Gastroesophageal sphincter (tissue), 4 donors: ENCODE data around the gene SETDB1. TPM values are rescaled to one million over a fixed set of nuclear protein-coding genes. Genes with fewer than 3 reads are reported as not detected.
"Not testable (repeated sequence)": the region's sequence is repeated elsewhere in the genome, so short reads cannot be mapped to it uniquely, and the experiment has no call there.

Source experiments
- ATAC-seq: fragments of 150-250 bp; one replicate; pipeline ENCODE4 v1.9.1; 2016; ENCODE audit warnings: mild to moderate bottlenecking, moderate library complexity
- H3K27ac ChIP-seq, 4 donors: fragments of 200-600 bp; sonication (generic) in 3 of 4; 1 replicate in 3 of 4; 2 replicates in 1 of 4; pipeline ENCODE4 v1.5.1; 2016 to 2019
- H3K27me3 ChIP-seq: fragments of 200-600 bp; sonication (generic); one replicate; pipeline ENCODE4 v1.5.1; 2019
- H3K36me3 ChIP-seq, 2 donors: fragments of 200-600 bp; sonication (generic); one replicate each; pipeline ENCODE4 v1.5.1; 2019; ENCODE audit warnings: control low read depth in 1 of 2
- H3K4me1 ChIP-seq, 3 donors: fragments of 200-600 bp; sonication (generic); 1 replicate in 2 of 3; 2 replicates in 1 of 3; pipeline ENCODE4 v1.5.1; 2016 to 2019; ENCODE audit warnings: control low read depth in 2 of 3
- H3K4me3 ChIP-seq, 2 donors: fragments of 200-600 bp; sonication (generic); one replicate each; pipeline ENCODE4 v1.5.1; 2019; ENCODE audit warnings: mild to moderate bottlenecking in 1 of 2, moderate library complexity in 1 of 2
- H3K9me3 ChIP-seq, 3 donors: fragments of 200-600 bp; sonication (generic); one replicate each; pipeline ENCODE4 v1.5.1; 2017 to 2019; ENCODE audit warnings: control low read depth in 2 of 3
- EP300 ChIP-seq: sonication (generic); formaldehyde crosslinking; IDR thresholded peaks from one replicate; pipeline ENCODE4 v1.6.1; 2017; ENCODE audit warnings: antibody characterized with exemption, mild to moderate bottlenecking
- POLR2A ChIP-seq, 2 donors: fragments of 450-650 bp; IDR thresholded peaks; one replicate each; pipeline ENCODE4 v1.6.1; 2017; ENCODE audit warnings: antibody characterized with exemption in 2 of 2, mild to moderate bottlenecking in 2 of 2, moderate library complexity in 1 of 2
- POLR2AphosphoS5 ChIP-seq: sonication (generic); formaldehyde crosslinking; IDR thresholded peaks from one replicate; pipeline ENCODE4 v1.6.1; 2017; ENCODE audit warnings: antibody characterized with exemption
- WGBS, 2 donors: methylation state at CpG; one replicate each; pipeline ENCODE4 v1.1.5; 2018; ENCODE audit warnings: low coverage in 1 of 2; 5-methylcytosine and 5-hydroxymethylcytosine counted together
- total RNA-seq, 4 donors: library from RNA; depleted of rRNA; stranded (reverse); fragments of >200 nt; gene quantifications; one replicate each; pipeline ENCODE4 v1.1.0, GENCODE V29; 2016
- TF ChIP-seq, protein P1 (sequence below), 4 experiments: fragments of 200-600 bp in 2 of 4; fragments of 450-650 bp in 2 of 4; sonication (generic) in 1 of 4; IDR thresholded peaks; one replicate each; pipeline ENCODE4 v1.5.1; 2017 to 2019; ENCODE audit warnings: antibody characterized with exemption in 4 of 4, mild to moderate bottlenecking in 2 of 4, moderate library complexity in 2 of 4

Gene SETDB1
- 10 to 100 TPM; 21.9 to 32.2 (median 28.7) TPM for total RNA-seq

- peak within 1 kb of the TSS; percentile 69 to 72 for H3K4me3 ChIP-seq
- peak; percentile 99 for ATAC-seq
- WGBS, 2 donors = 0% methylated on average over 19 to 35 of the region's 39 CpGs
Measured at GRCh38 chr1:150926097-150926741, at the start of gene SETDB1. Gene SETDB1, plus strand, starts transcription at chr1:150926363. Its CDS starts 1,352 bp downstream, at chr1:150927715.

DNA sequence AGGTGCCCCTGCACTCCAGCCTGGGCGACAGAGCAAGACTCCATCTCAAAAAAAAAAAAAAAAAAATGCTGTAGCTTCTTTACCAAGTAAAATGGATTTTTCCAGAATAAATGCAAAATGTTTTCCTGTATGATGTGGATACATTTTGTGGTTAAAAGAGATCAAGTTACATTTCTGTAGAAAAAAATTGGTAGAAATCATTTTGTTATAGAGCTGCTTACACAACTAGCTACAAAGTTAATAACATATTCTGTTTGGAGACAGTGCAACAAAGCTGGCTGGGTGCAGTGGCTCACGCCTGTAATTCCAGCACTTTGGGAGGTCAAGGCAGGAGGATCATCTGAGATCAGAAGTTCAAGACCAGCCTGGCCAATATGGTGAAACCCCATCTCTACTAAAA lies 47.2 kb upstream of the SETDB1 start:
- 78% methylated on average over 1 of the region's 2 CpGs; no CpG with 5 or more reads in 1 of the 2 donors for WGBS, 2 donors
- not testable (repeated sequence) for H3K36me3 ChIP-seq, H3K27ac ChIP-seq, H3K27me3 ChIP-seq, H3K4me3 ChIP-seq, H3K9me3 ChIP-seq, ATAC-seq
- H3K4me1 ChIP-seq = peaks cover 0 to 22% (median 4%) of the 10 kb centered on the region in 3 donors

More at GRCh38 chr1:150926097-150926741, at the start of gene SETDB1:
- TF ChIP-seq, protein P1, sequence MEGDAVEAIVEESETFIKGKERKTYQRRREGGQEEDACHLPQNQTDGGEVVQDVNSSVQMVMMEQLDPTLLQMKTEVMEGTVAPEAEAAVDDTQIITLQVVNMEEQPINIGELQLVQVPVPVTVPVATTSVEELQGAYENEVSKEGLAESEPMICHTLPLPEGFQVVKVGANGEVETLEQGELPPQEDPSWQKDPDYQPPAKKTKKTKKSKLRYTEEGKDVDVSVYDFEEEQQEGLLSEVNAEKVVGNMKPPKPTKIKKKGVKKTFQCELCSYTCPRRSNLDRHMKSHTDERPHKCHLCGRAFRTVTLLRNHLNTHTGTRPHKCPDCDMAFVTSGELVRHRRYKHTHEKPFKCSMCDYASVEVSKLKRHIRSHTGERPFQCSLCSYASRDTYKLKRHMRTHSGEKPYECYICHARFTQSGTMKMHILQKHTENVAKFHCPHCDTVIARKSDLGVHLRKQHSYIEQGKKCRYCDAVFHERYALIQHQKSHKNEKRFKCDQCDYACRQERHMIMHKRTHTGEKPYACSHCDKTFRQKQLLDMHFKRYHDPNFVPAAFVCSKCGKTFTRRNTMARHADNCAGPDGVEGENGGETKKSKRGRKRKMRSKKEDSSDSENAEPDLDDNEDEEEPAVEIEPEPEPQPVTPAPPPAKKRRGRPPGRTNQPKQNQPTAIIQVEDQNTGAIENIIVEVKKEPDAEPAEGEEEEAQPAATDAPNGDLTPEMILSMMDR (IDR thresholded peaks at IDR 0.05) = peak in 1 of 4 experiments; percentile 29
- TF ChIP-seq EP300 = no peak
- peak; percentile 90 for TF ChIP-seq POLR2AphosphoS5
- no peak for TF ChIP-seq POLR2A (IDR thresholded peaks at IDR 0.05)
- H3K4me1 ChIP-seq = peaks cover 0 to 18% (median 0%) of the 10 kb centered on the region in 3 donors
- H3K36me3 ChIP-seq = peaks cover 2 to 40% of the 10 kb centered on the region in 2 donors
- peaks cover 0 to 1% (median 0%) of the 10 kb centered on the region in 3 donors for H3K9me3 ChIP-seq
- H3K27ac ChIP-seq = peak within 1 kb of the TSS; percentile 45 to 90 (median 84)
- no peaks in the 10 kb centered on the region for H3K27me3 ChIP-seq

- peak overlapping the region in 3 of 4 donors; percentile 66 to 75 (median 71) for H3K27ac ChIP-seq
Measured at GRCh38 chr1:150881331-150882070, 44.7 kb upstream of the SETDB1 start.

GRCh38 chr1:150883121-150883520 lies 43.0 kb upstream of the SETDB1 start:
- not testable (repeated sequence) for H3K27me3 ChIP-seq, H3K36me3 ChIP-seq, H3K4me3 ChIP-seq, H3K9me3 ChIP-seq, ATAC-seq, H3K4me1 ChIP-seq, H3K27ac ChIP-seq
- 75 to 93% methylated on average over 3 to 5 of the region's 5 CpGs for WGBS, 2 donors

More at GRCh38 chr1:150881331-150882070, 44.7 kb upstream of the SETDB1 start:
- ATAC-seq = peak; percentile 76
- no peaks in the 10 kb centered on the region for H3K36me3 ChIP-seq
- no peaks in the 10 kb centered on the region for H3K9me3 ChIP-seq
- no peak for TF ChIP-seq EP300
- TF ChIP-seq, protein P1 (IDR thresholded peaks at IDR 0.05) = no peak
- peak; percentile 45 for TF ChIP-seq POLR2AphosphoS5
- TF ChIP-seq POLR2A (IDR thresholded peaks at IDR 0.05) = no peak
- no peak overlapping the region for H3K4me3 ChIP-seq
- peaks cover 0 to 6% (median 0%) of the 10 kb centered on the region in 3 donors for H3K4me1 ChIP-seq
- no peaks in the 10 kb centered on the region for H3K27me3 ChIP-seq
- 63 to 71% methylated on average over 2 of the region's 2 CpGs for WGBS, 2 donors

- Histone ChIP-seq H3K9me3 (no peaks in the 10 kb centered on the region), H3K27ac (no peak within 1 kb of the TSS), H3K4me3 (no peak within 1 kb of the TSS), H3K36me3 (no peaks in the 10 kb centered on the region), H3K27me3 (no peaks in the 10 kb centered on the region), H3K4me1 (no peaks in the 10 kb centered on the region)
- 20 to 47% methylated on average over 3 of the region's 3 CpGs for WGBS, 2 donors
- ATAC-seq = no peak
- TF ChIP-seq POLR2A (IDR thresholded peaks at IDR 0.05) (no peak), POLR2AphosphoS5 (no peak), EP300 (no peak)
- TF ChIP-seq, protein P1 (IDR thresholded peaks at IDR 0.05) = no peak
Measured at GRCh38 chr1:150887018-150887417, 39.1 kb upstream of the SETDB1 start, which contains the start of gene CTXND2. Gene CTXND2, plus strand, starts transcription at chr1:150887136. Its CDS starts 25,179 bp downstream, at chr1:150912315.
